NCI-H82 treated with DMSO at 0.1 percent for 48 hours (cell line): ENCODE data around the gene KRTAP4-3.
"Not testable (repeated sequence)": the region's sequence is repeated elsewhere in the genome, so short reads cannot be mapped to it uniquely, and the experiment has no call there.

Experiments used
- DNase-seq: peaks from one replicate; lab custom pipeline; 2025; ENCODE audit not compliant: unreplicated experiment; lab: John Stamatoyannopoulos, UW

The KRTAP4-3 gene

GRCh38 chr17:41168121-41168520 lies at the start of gene KRTAP4-3:
KRTAP4-3 (minus strand) TSS chr17:41168221; CDS start chr17:41168172, 49 bp downstream.
- no peak for DNase-seq

- DNase-seq: no peak
Measured at GRCh38 chr17:41215681-41216080, 47.7 kb upstream of the KRTAP4-3 start.

GRCh38 chr17:41212524-41213169 lies 44.6 kb upstream of the KRTAP4-3 start:
- no peak for DNase-seq

GRCh38 chr17:41211845-41212466 lies 43.9 kb upstream of the KRTAP4-3 start:
- DNase-seq: no peak

- DNase-seq: no peak
Measured at GRCh38 chr17:41199421-41200078, 31.5 kb upstream of the KRTAP4-3 start.

GRCh38 chr17:41196068-41196467 lies 28.0 kb upstream of the KRTAP4-3 start:
- DNase-seq: no peak

- DNase-seq: no peak
Measured at GRCh38 chr17:41190328-41190727, 22.3 kb upstream of the KRTAP4-3 start.

GRCh38 chr17:41189837-41190318 lies 21.9 kb upstream of the KRTAP4-3 start, which contains the start of gene KRTAP9-1:
KRTAP9-1 (plus strand) TSS chr17:41189887; CDS start chr17:41189887, 0 bp downstream.
- DNase-seq: not testable (repeated sequence)

- DNase-seq: no peak
Measured at GRCh38 chr17:41186872-41187271, 18.9 kb upstream of the KRTAP4-3 start.

- no peak for DNase-seq
Measured at GRCh38 chr17:41185001-41185400, 17.0 kb upstream of the KRTAP4-3 start.

- no peak for DNase-seq
Measured at GRCh38 chr17:41184480-41184961, 16.5 kb upstream of the KRTAP4-3 start, which contains the start of gene KRTAP4-1. KRTAP4-1 (minus strand) TSS chr17:41184911; CDS start chr17:41184854, 57 bp downstream.

- DNase-seq: no peak
Measured at GRCh38 chr17:41178843-41179616, 11.0 kb upstream of the KRTAP4-3 start.

- no peak for DNase-seq
Measured at GRCh38 chr17:41178341-41178740, 10.3 kb upstream of the KRTAP4-3 start.

GRCh38 chr17:41177727-41178271 lies 9.8 kb upstream of the KRTAP4-3 start, which contains the start of gene KRTAP4-2:
KRTAP4-2 (minus strand) TSS chr17:41178221; CDS start chr17:41178164, 57 bp downstream.
- no peak for DNase-seq

- DNase-seq: no peak
Measured at GRCh38 chr17:41176744-41177387, 8.8 kb upstream of the KRTAP4-3 start.

GRCh38 chr17:41171886-41172285 lies 3.9 kb upstream of the KRTAP4-3 start:
- DNase-seq: no peak

- no peak for DNase-seq
Measured at GRCh38 chr17:41167561-41167960, 460 bp downstream of the KRTAP4-3 start.

GRCh38 chr17:41163828-41164227 lies 4.2 kb downstream of the KRTAP4-3 start:
- DNase-seq: no peak

GRCh38 chr17:41160648-41161047 lies 7.4 kb downstream of the KRTAP4-3 start, which contains the start of gene KRTAP4-4:
KRTAP4-4 (minus strand) TSS chr17:41160748; CDS start chr17:41160691, 57 bp downstream.
- DNase-seq: no peak

- DNase-seq: not testable (repeated sequence)
Measured at GRCh38 chr17:41160190-41160589, 7.8 kb downstream of the KRTAP4-3 start.
